SK-N-SH (cell line): Measurements from ENCODE around the gene PSAP. TPM values are rescaled to one million over a fixed set of nuclear protein-coding genes. Genes with fewer than 3 reads are reported as not detected.

Experiments used
- CTCF ChIA-PET: fragments of 300-600, 350-600 bp; formaldehyde crosslinking; extraction: SDS; loops from one replicate; lab custom pipeline; 2021; lab: Yijun Ruan, JAX
- POLR2A ChIA-PET: fragments of 350-600 bp; sonication (Branson Sonifier 250); formaldehyde crosslinking; extraction: SDS; loops from one replicate; lab custom pipeline; 2020; ENCODE audit warnings: antibody characterized with exemption, inconsistent platforms; lab: Yijun Ruan, JAX
- DNase-seq: peaks from one replicate; pipeline ENCODE4 v3.0.0; 2012
- H2AFZ ChIP-seq: fragments of 200-600 bp; sonication (generic); 2 replicates; pipeline ENCODE4 v1.8.1; 2016; ENCODE audit warnings: antibody characterized with exemption, mild to moderate bottlenecking, low read depth
- H3F3A ChIP-seq: fragments of 200-600 bp; sonication (generic); replicated peaks from 2 replicates; pipeline ENCODE3; 2016; ENCODE audit warnings: antibody characterized with exemption, mild to moderate bottlenecking; ENCODE audit not compliant: insufficient read depth
- H3K27ac ChIP-seq, 2 experiments: fragments of 200-500 bp in 1 of 2; fragments of 200-600 bp in 1 of 2; sonication (Bioruptor generic) in 1 of 2; sonication (generic), shearing (Covaris generic) in 1 of 2; 2 replicates each; pipeline versions ENCODE4 v1.5.1 to v1.6.1; 2014 to 2016; ENCODE audit warnings: low read depth in 2 of 2, inconsistent platforms in 1 of 2, low read length in 1 of 2, mild to moderate bottlenecking in 1 of 2, mixed read lengths in 1 of 2
- H3K27me3 ChIP-seq: fragments of 200-600 bp; sonication (generic), shearing (Covaris generic); 2 replicates; pipeline ENCODE4 v1.6.1; 2016; ENCODE audit warnings: mixed run types; ENCODE audit not compliant: insufficient read depth
- H3K36me3 ChIP-seq, 2 experiments: fragments of 200-500 bp in 1 of 2; fragments of 200-600 bp in 1 of 2; sonication (Bioruptor generic) in 1 of 2; sonication (generic) in 1 of 2; replicated peaks in 1 of 2; 2 replicates each; pipeline versions ENCODE3 to v1.5.1; 2014 to 2016; ENCODE audit warnings: low read length in 1 of 2, mild to moderate bottlenecking in 1 of 2; ENCODE audit not compliant: insufficient read depth in 2 of 2, control insufficient read depth in 1 of 2
- H3K4me1 ChIP-seq, 2 experiments: fragments of 200-500 bp in 1 of 2; fragments of 200-600 bp in 1 of 2; sonication (Bioruptor generic) in 1 of 2; sonication (generic), shearing (Covaris generic) in 1 of 2; 2 replicates each; pipeline versions ENCODE4 v1.5.1 to v1.6.1; 2014 to 2016; ENCODE audit warnings: low read depth in 1 of 2, low read length in 1 of 2, mixed run types in 1 of 2; ENCODE audit not compliant: insufficient read depth in 2 of 2, control insufficient read depth in 1 of 2
- H3K4me2 ChIP-seq: fragments of 200-600 bp; sonication (generic), shearing (Covaris generic); 2 replicates; pipeline ENCODE4 v1.6.1; 2017; ENCODE audit warnings: mixed run types
- H3K4me3 ChIP-seq, 2 experiments: fragments of 200-500 bp in 1 of 2; fragments of 200-600 bp in 1 of 2; sonication (Bioruptor generic) in 1 of 2; sonication (generic), shearing (Covaris generic) in 1 of 2; 2 replicates each; pipeline versions ENCODE4 v1.5.1 to v1.8.1; 2014 to 2016; ENCODE audit warnings: low read depth in 2 of 2, inconsistent platforms in 1 of 2, low read length in 1 of 2, mild to moderate bottlenecking in 1 of 2, mixed read lengths in 1 of 2, moderate library complexity in 1 of 2
- H3K79me2 ChIP-seq: fragments of 200-600 bp; sonication (generic); 2 replicates; pipeline ENCODE4 v1.8.1; 2017; ENCODE audit warnings: mild to moderate bottlenecking; ENCODE audit not compliant: insufficient read depth
- H3K9ac ChIP-seq: fragments of 200-600 bp; sonication (generic); 2 replicates; pipeline ENCODE4 v1.6.1; 2017; ENCODE audit warnings: mixed run types
- H3K9me2 ChIP-seq: fragments of 200-600 bp; sonication (generic); 2 replicates; pipeline ENCODE4 v1.6.1; 2017; ENCODE audit warnings: mixed run types
- H3K9me3 ChIP-seq: fragments of 200-600 bp; sonication (generic); 2 replicates; pipeline ENCODE4 v1.6.1; 2017; ENCODE audit warnings: mixed run types, mild to moderate bottlenecking, moderate library complexity
- H4K20me1 ChIP-seq: fragments of 200-600 bp; sonication (generic); 2 replicates; pipeline ENCODE4 v1.6.1; 2017; ENCODE audit warnings: mild to moderate bottlenecking, mixed run types; ENCODE audit not compliant: insufficient read depth
- FOSL2 ChIP-seq: IDR thresholded peaks from 2 replicates; pipeline ENCODE4 v1.4.0; 2012; ENCODE audit warnings: low read depth, mild to moderate bottlenecking, moderate library complexity, borderline replicate concordance
- FOXJ3 ChIP-seq: sonication (generic); formaldehyde crosslinking; IDR thresholded peaks from 2 replicates; pipeline ENCODE4 v1.5.1; 2020; ENCODE audit warnings: mild to moderate bottlenecking, missing genetic modification reagents
- FOXM1 ChIP-seq: IDR thresholded peaks from 2 replicates; pipeline ENCODE4 v1.4.0; 2012; ENCODE audit warnings: low read depth, mild to moderate bottlenecking
- GABPA ChIP-seq: IDR thresholded peaks from 2 replicates; pipeline ENCODE4 v1.4.0; 2012; ENCODE audit warnings: low read depth, mild to moderate bottlenecking
- MXI1 ChIP-seq: IDR thresholded peaks from 2 replicates; pipeline ENCODE4 v1.6.1; 2012; ENCODE audit warnings: mild to moderate bottlenecking, low read depth, low read length, improper control_type of control experiment
- NFIC ChIP-seq: IDR thresholded peaks from 2 replicates; pipeline ENCODE4 v1.4.0; 2012; ENCODE audit warnings: borderline replicate concordance
- REST ChIP-seq: IDR thresholded peaks from 2 replicates; pipeline ENCODE4 v1.6.1; 2012; ENCODE audit warnings: mild to moderate bottlenecking, low read depth, low read length, moderate library complexity
- RFX5 ChIP-seq: IDR thresholded peaks from 2 replicates; pipeline ENCODE4 v1.6.1; 2012; ENCODE audit warnings: mild to moderate bottlenecking, improper control_type of control experiment, low read length
- RXRA ChIP-seq: IDR thresholded peaks from 2 replicates; pipeline ENCODE4 v1.4.0; 2012; ENCODE audit warnings: low read depth, mild to moderate bottlenecking, borderline replicate concordance
- SMC3 ChIP-seq: IDR thresholded peaks from 2 replicates; pipeline ENCODE4 v1.6.1; 2012; ENCODE audit warnings: low read depth, low read length, improper control_type of control experiment
- USF2 ChIP-seq: fragments of 150-350 bp; IDR thresholded peaks from 2 replicates; pipeline ENCODE4 v1.6.1; 2017; ENCODE audit warnings: antibody characterized with exemption, low read length, low read depth, borderline replicate concordance
- WGBS: methylation state at CpG from one replicate; pipeline ENCODE4 v1.1.6; 2017; ENCODE audit warnings: low lambda C conversion rate; 5-methylcytosine and 5-hydroxymethylcytosine counted together
- polyA plus RNA-seq, 3 experiments: library from polyadenylated mRNA; depleted of rRNA; stranded (reverse); fragments of >200 nt; gene quantifications; 2 replicates each; pipeline ENCODE4 v1.2.3, GENCODE V29; 2012

Gene PSAP
- polyA plus RNA-seq, 1 of the 3 experiments (the other 2 are of a cell fraction) = 1,647 TPM

GRCh38 chr10:71835671-71836595, 15.1 kb downstream of the PSAP start (continued):
- no peak for TF ChIP-seq REST
- no peak for TF ChIP-seq GABPA
- peak; percentile 25; the same call in 1 of the 2 replicates for TF ChIP-seq FOSL2
- no peak for TF ChIP-seq SMC3
- peak; percentile 24; the same call in 1 of the 2 replicates for TF ChIP-seq RXRA
- no peak for TF ChIP-seq USF2
- peak; percentile 89 for TF ChIP-seq NFIC
- peak; percentile 85; the same call in 1 of the 2 replicates for TF ChIP-seq MXI1
- no peak for TF ChIP-seq FOXM1
- no peak for TF ChIP-seq RFX5

- Histone ChIP-seq H3K4me3 (no peak overlapping the region), H3K9me2 (no peaks in the 10 kb centered on the region), H3K79me2 (peaks cover 81% of the 10 kb centered on the region), H3K9me3 (no peaks in the 10 kb centered on the region), H4K20me1 (peaks cover 80% of the 10 kb centered on the region), H3K4me2 (no peak overlapping the region), H3K9ac (no peak overlapping the region), H3F3A (peaks cover 3% of the 10 kb centered on the region), H3K36me3 (peaks cover 30 to 34% of the 10 kb centered on the region in 2 experiments), H3K4me1 (peaks cover 34 to 37% of the 10 kb centered on the region in 2 experiments), H3K27me3 (no peaks in the 10 kb centered on the region), H2AFZ (no peak overlapping the region), H3K27ac (no peak overlapping the region; a peak in 1 of 4 replicates)
- POLR2A ChIA-PET = no interaction called here
- DNase-seq = no peak
- WGBS = 95% methylated on average over 14 of the region's 14 CpGs
- CTCF ChIA-PET = interaction anchor here (1.1 to 6.4 kb wide), 4 partner anchors 10 to 61 kb away, joined by 3 to 65 read pairs (median 4); partner anchors contain the start of gene VSIR
- TF ChIP-seq FOXJ3 = 0 out of 2 replicates have a peak, but pooled peaks have one; percentile 9
- TF ChIP-seq NFIC = no peak
Measured at GRCh38 chr10:71834343-71834674, 16.7 kb downstream of the PSAP start.
